Measurements from ENCODE around the gene ARFIP1.

GRCh38 chr4:152887981-152888380, 108.2 kb downstream of the ARFIP1 start:
- TF ChIP-seq POLR2A (IDR thresholded peaks at IDR 0.05; ENCODE audit: low read length) = no peak
- TF ChIP-seq GATA1 (IDR thresholded peaks at IDR 0.05; ENCODE audit: low read depth, low read length) = no peak

All from erythroblast (primary cell).